Esophagus squamous epithelium (tissue), 5 donors: ENCODE measurements around the gene PPARG. TPM values are rescaled to one million over a fixed set of nuclear protein-coding genes. Genes with fewer than 3 reads are reported as not detected.

Experiments
- DNase-seq: peaks from one replicate; lab custom pipeline; 2025; lab: John Stamatoyannopoulos, UW
- H3K27ac ChIP-seq, 4 donors: fragments of 200-600 bp; sonication (generic); one replicate each; pipeline ENCODE4 v1.5.1; 2016 to 2019; ENCODE audit warnings: mild to moderate bottlenecking in 1 of 4
- H3K27me3 ChIP-seq, 4 donors: fragments of 200-600 bp; sonication (generic); 1 replicate in 3 of 4; 2 replicates in 1 of 4; pipeline versions ENCODE4 v1.5.1 to v1.6.0; 2017 to 2021; ENCODE audit warnings: antibody characterized with exemption in 1 of 4
- H3K36me3 ChIP-seq, 3 donors: fragments of 200-600 bp; sonication (generic); one replicate each; pipeline ENCODE4 v1.5.1; 2016 to 2019
- H3K4me1 ChIP-seq, 3 donors: fragments of 200-600 bp; sonication (generic); one replicate each; pipeline ENCODE4 v1.5.1; 2017 to 2019
- H3K4me3 ChIP-seq, 4 donors: fragments of 200-600 bp; sonication (generic); 1 replicate in 3 of 4; 2 replicates in 1 of 4; pipeline ENCODE4 v1.5.1; 2016 to 2019; ENCODE audit warnings: mild to moderate bottlenecking in 2 of 4, moderate library complexity in 1 of 4
- H3K9me3 ChIP-seq, 3 donors: fragments of 200-600 bp; sonication (generic); one replicate each; pipeline ENCODE4 v1.5.1; 2016 to 2019
- POLR2A ChIP-seq, 4 donors: fragments of 450-650 bp; IDR thresholded peaks; one replicate each; pipeline ENCODE4 v1.6.1; 2017; ENCODE audit warnings: antibody characterized with exemption in 4 of 4, mild to moderate bottlenecking in 4 of 4, moderate library complexity in 3 of 4
- WGBS, 2 donors: methylation state at CpG; one replicate each; pipeline ENCODE4 v1.1.5; 2018; 5-methylcytosine and 5-hydroxymethylcytosine counted together
- intact Hi-C: fragments of 100-400 bp; cut with DNase I; formaldehyde crosslinking; loops from one replicate; pipeline ENCODE4 v1.15.0; 2022
- total RNA-seq, 4 donors: library from RNA; depleted of rRNA; stranded (reverse); fragments of >200 nt; gene quantifications; one replicate each; pipeline ENCODE4 v1.1.0, GENCODE V29; 2016
- TF ChIP-seq, protein P1 (sequence below), 6 experiments: fragments of 450-650 bp in 4 of 6; fragments of 200-600 bp in 2 of 6; sonication (generic) in 2 of 6; IDR thresholded peaks; one replicate each; pipeline ENCODE4 v1.5.1; 2016 to 2019; ENCODE audit warnings: antibody characterized with exemption in 6 of 6, mild to moderate bottlenecking in 4 of 6, moderate library complexity in 4 of 6
- donor health status: DM: yes; HTN: yes; CAD: no.

The PPARG gene
- total RNA-seq, 4 donors from 2014 or later = 6.3 to 13.8 (median 11.4) TPM

- DNase-seq = no peak
- TF ChIP-seq, protein P1, sequence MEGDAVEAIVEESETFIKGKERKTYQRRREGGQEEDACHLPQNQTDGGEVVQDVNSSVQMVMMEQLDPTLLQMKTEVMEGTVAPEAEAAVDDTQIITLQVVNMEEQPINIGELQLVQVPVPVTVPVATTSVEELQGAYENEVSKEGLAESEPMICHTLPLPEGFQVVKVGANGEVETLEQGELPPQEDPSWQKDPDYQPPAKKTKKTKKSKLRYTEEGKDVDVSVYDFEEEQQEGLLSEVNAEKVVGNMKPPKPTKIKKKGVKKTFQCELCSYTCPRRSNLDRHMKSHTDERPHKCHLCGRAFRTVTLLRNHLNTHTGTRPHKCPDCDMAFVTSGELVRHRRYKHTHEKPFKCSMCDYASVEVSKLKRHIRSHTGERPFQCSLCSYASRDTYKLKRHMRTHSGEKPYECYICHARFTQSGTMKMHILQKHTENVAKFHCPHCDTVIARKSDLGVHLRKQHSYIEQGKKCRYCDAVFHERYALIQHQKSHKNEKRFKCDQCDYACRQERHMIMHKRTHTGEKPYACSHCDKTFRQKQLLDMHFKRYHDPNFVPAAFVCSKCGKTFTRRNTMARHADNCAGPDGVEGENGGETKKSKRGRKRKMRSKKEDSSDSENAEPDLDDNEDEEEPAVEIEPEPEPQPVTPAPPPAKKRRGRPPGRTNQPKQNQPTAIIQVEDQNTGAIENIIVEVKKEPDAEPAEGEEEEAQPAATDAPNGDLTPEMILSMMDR (IDR thresholded peaks at IDR 0.05) = no peak
- no peak for TF ChIP-seq POLR2A (IDR thresholded peaks at IDR 0.05)
- no peaks in the 10 kb centered on the region for H3K27me3 ChIP-seq
- no peaks in the 10 kb centered on the region for H3K36me3 ChIP-seq
- intact Hi-C loops = no loop called here
- H3K9me3 ChIP-seq = no peaks in the 10 kb centered on the region
- 31 to 55% methylated on average over 7 of the region's 7 CpGs for WGBS, 2 donors
- H3K27ac ChIP-seq = no peak overlapping the region
- no peak overlapping the region for H3K4me3 ChIP-seq
- peaks cover 0 to 27% (median 6%) of the 10 kb centered on the region in 3 donors for H3K4me1 ChIP-seq
These were observed 65.1 kb downstream of the PPARG start for GRCh38 chr3:12353796-12354525.

GRCh38 chr3:12356175-12356574 is 67.3 kb downstream of the PPARG start:
- H3K27ac ChIP-seq = no peak overlapping the region
- H3K4me3 ChIP-seq = no peak overlapping the region
- WGBS, 2 donors = 63 to 84% methylated on average over 5 of the region's 5 CpGs
- intact Hi-C loops = no loop called here
- H3K27me3 ChIP-seq = no peaks in the 10 kb centered on the region
- H3K4me1 ChIP-seq = peaks cover 0 to 22% (median 6%) of the 10 kb centered on the region in 3 donors
- DNase-seq = no peak
- no peaks in the 10 kb centered on the region for H3K9me3 ChIP-seq
- TF ChIP-seq POLR2A (IDR thresholded peaks at IDR 0.05) = no peak
- TF ChIP-seq, protein P1 (IDR thresholded peaks at IDR 0.05) = no peak
- H3K36me3 ChIP-seq = no peaks in the 10 kb centered on the region

DNA sequence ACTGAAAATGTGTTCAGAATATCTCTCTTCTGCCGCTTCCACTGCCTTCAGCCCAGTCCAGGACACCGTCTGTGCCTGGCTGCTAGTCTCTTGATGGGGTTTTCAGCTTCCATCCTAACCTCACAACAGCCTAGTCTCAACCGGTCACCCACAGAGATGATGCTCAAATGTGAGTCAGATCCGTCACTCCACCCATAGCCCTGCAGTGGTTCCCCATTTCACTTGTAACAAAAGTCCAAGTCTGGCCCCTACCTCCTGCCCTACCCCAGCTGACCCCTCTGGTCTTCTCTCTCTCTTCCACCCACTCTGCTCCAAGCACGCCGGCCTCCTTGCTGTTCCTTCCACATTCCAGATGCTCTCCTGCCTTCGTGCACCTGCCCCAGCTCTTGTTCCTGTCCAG is 68.1 kb downstream of the PPARG start:
- H3K36me3 ChIP-seq = no peaks in the 10 kb centered on the region
- peaks cover 0 to 14% (median 6%) of the 10 kb centered on the region in 3 donors for H3K4me1 ChIP-seq
- H3K27ac ChIP-seq = no peak overlapping the region
- no peak for DNase-seq
- intact Hi-C loops = no loop called here
- H3K9me3 ChIP-seq = no peaks in the 10 kb centered on the region
- no peaks in the 10 kb centered on the region for H3K27me3 ChIP-seq
- no peak overlapping the region for H3K4me3 ChIP-seq
- WGBS, 2 donors = 88 to 93% methylated on average over 7 of the region's 7 CpGs
- TF ChIP-seq, protein P1 (IDR thresholded peaks at IDR 0.05) = no peak
- no peak for TF ChIP-seq POLR2A (IDR thresholded peaks at IDR 0.05)

GRCh38 chr3:12357456-12357855 is 68.6 kb downstream of the PPARG start:
- H3K27ac ChIP-seq = no peak overlapping the region
- H3K4me1 ChIP-seq = peaks cover 0 to 14% (median 6%) of the 10 kb centered on the region in 3 donors
- no peak for TF ChIP-seq POLR2A (IDR thresholded peaks at IDR 0.05)
- TF ChIP-seq, protein P1 (IDR thresholded peaks at IDR 0.05) = no peak
- H3K9me3 ChIP-seq = no peaks in the 10 kb centered on the region
- intact Hi-C loops = no loop called here
- no peaks in the 10 kb centered on the region for H3K36me3 ChIP-seq
- WGBS, 2 donors = 92 to 93% methylated on average over 3 of the region's 3 CpGs
- H3K27me3 ChIP-seq = no peaks in the 10 kb centered on the region
- no peak overlapping the region for H3K4me3 ChIP-seq
- DNase-seq = no peak

DNA sequence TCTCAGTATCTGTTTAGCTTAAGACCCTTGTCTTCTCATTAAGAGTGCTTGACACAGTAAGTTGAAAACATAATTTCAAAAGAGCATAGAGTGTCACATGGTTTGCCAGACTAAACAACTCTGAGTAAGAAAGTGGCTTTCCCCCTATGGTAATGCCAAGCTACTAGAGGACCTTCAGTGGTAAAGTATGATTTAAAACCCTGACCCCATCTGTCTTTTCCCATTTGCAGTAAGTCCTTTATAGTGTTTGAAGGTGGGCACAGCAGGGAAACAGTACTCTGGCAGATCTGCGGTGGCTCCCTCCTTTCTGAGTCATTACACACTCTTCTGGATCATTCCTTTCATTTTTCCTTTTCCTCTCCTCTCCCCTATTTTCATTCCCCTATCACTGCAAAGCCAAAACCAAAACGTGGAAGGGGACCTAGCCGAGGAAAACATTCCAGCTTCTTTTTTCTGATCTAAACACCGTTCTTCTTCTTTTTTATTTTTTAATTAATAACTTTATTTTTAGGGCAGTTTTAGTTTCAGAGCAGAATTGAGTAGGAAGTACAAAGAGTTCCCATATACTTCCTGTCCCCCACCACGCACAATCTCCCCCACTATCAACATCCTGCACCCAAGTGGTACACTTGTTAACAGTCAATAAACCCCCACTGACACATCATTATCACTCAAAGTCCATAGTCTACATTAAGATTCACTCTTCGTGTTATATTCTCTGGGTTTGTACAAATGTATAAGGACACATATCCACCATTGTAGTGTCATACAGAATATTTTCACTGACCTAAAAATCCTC is 74.7 kb downstream of the PPARG start:
- Histone ChIP-seq H3K4me3 (no peak overlapping the region), H3K9me3 (no peaks in the 10 kb centered on the region), H3K27ac (no peak overlapping the region), H3K36me3 (no peaks in the 10 kb centered on the region), H3K4me1 (no peaks in the 10 kb centered on the region), H3K27me3 (no peaks in the 10 kb centered on the region)
- intact Hi-C loops = no loop called here
- WGBS, 2 donors = 52 to 64% methylated on average over 6 of the region's 6 CpGs
- TF ChIP-seq POLR2A (IDR thresholded peaks at IDR 0.05) = no peak
- TF ChIP-seq, protein P1 (IDR thresholded peaks at IDR 0.05) = no peak
- no peak for DNase-seq
